ENCODE results near the gene HEMK1.

HEMK1 gene

DNA sequence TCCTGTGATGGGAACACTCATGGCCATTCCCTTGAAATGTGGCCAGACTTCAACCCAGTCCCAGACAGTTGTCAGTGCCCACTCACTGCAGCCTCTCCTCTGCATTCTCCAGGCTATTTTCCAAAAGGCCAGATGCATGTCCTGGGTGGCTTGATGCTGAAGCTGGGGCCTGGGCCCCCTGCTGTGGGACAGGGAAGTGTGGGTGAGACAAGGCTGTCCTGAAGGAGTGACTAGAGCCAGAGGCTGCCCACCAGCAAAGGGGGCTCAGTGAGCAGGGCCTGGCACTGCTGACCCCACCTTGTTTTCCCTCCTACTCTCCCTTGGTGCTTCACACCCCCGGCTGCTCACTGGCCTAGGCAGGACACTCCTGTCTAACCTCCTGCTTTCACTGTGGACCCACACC lies 30.4 kb downstream of the HEMK1 start:
- DNase-seq (ENCODE audit: low read depth in 1 of 2, low spot score in 1 of 2), result no peak

- DNase-seq (ENCODE audit: low read depth in 1 of 2, low spot score in 1 of 2), result no peak
Measured at GRCh38 chr3:50600141-50600753, 30.9 kb downstream of the HEMK1 start.

- DNase-seq (ENCODE audit: low read depth in 1 of 2, low spot score in 1 of 2), result peak; percentile 76 to 85
Measured at GRCh38 chr3:50600841-50601591, 31.7 kb downstream of the HEMK1 start.

DNA sequence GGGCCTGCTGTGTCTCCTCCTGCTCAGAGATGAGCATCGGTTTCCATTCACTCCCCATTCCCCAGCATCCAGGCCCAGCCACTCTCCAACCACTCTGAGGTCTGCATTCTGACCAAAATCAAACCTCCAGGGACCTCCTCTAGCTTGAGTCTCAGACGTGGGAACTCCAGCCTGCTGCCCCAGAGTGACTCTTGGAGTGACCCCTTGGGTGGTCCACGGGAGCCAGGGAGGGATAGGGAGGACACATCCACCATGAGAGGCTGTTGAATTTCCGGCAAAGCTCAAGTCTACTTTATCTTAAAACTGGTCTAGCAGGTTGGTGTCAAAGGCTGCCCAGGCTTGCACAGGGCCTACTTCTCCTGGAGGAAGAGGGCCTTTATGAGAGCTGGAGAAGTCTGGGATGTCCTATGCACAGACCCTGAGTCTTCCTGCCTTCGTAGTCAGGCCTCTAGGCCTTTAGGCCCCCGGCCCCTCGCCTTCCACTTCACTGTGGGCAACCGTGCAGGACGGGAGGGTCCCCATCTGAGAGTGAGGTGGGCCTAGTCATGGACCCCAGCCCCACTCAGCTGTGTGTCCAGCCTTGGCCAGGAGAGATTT lies 33.4 kb downstream of the HEMK1 start:
- no peak for DNase-seq (ENCODE audit: low read depth in 1 of 2, low spot score in 1 of 2)

GRCh38 chr3:50603261-50604109 lies 34.2 kb downstream of the HEMK1 start:
- no peak for DNase-seq (ENCODE audit: low read depth in 1 of 2, low spot score in 1 of 2)

DNA sequence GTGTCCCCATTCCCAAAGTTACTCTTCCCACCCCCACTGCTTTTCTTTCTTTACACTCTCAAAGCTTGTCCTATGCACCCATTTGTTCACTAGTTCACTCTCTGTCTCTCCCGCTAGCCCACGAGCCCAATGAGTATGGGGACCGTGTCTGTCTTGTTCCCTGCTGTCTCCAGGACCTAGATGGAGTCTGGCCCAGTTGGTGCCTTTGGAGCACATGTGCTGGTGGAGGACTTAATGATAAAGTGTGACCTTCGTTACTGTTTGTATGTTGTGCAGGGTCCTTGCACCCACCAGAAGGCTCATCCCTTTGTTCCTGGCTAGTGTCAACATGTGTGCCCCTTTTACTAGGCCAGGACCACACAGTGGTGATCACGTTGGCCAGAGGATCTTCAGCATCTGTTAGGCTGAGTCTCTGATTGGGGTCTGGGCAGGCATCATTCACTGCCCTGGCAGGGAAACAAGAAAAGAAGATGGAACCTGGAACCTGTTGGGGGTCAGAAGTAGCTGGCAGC lies 34.8 kb downstream of the HEMK1 start:
- DNase-seq (ENCODE audit: low read depth in 1 of 2, low spot score in 1 of 2), result no peak

DNA sequence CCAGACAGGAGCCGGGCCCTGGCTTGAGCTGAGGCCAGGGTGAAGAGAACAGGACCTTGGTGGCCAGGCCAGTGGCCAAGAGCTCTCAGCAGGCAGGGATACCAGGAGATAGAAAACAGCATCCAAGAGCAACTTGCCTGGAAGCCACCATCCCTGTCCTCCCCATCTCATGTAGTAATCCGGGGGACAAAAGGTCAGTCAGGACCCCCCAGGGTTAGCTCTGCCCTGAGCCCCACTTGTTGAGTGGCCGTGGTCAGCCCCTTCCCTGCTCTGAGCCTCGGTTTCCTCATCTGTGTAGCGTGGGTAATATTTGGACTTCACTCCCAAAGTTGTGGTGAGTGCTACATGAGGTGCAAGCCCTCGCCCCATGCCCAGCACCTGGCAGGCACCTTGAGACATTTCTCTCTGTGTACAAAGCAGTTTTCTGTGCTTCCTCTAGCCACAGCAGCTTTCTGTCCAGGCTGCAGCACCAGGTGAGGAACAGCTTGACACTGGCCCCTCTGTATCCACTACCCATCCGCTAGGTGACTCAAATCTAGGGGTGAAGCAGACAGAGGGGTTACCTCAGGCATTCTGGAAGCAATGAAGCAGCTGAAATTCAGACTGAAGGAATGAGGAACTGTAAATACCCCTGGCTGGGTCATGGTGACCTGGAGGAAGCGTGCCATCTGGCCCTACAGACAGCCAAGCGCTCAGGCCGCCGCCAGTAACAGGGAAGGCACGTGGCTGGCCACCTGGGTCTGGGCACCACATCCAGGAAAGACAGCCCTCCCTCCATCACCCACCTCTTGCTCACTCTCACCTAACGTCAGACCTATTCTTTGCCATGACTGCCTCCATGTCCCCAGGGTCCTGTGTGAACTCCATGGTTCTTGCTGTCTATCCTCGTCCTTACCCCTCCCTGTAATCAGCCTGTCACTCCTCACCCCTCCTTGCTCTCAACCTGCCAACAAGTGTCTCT lies 35.6 kb downstream of the HEMK1 start:
- DNase-seq (ENCODE audit: low read depth in 1 of 2, low spot score in 1 of 2), result no peak

DNA sequence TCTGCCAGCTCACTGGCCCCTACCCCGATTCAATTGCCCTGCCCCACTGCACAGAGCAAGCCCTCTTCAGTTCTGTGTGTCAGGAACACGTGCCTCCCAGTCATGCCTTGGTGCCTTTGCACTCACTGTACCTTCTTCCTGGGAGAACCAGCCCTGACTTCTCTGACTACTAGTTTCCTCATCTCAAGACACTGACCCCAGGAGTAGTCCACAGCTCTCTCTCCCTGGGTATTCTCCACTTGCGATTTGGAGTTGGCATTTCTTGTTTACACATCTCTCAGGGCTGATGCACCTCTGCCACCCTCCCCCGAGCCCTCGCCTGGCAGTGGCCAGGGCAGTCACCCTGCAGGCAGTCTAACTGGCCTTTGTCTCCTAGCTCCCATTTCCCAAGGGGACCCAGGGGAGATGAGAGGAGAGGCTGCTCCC lies 36.6 kb downstream of the HEMK1 start:
- DNase-seq (ENCODE audit: low read depth in 1 of 2, low spot score in 1 of 2), result no peak

GRCh38 chr3:50606596-50606995 lies 37.3 kb downstream of the HEMK1 start:
- DNase-seq (ENCODE audit: low read depth in 1 of 2, low spot score in 1 of 2), result no peak

DNA sequence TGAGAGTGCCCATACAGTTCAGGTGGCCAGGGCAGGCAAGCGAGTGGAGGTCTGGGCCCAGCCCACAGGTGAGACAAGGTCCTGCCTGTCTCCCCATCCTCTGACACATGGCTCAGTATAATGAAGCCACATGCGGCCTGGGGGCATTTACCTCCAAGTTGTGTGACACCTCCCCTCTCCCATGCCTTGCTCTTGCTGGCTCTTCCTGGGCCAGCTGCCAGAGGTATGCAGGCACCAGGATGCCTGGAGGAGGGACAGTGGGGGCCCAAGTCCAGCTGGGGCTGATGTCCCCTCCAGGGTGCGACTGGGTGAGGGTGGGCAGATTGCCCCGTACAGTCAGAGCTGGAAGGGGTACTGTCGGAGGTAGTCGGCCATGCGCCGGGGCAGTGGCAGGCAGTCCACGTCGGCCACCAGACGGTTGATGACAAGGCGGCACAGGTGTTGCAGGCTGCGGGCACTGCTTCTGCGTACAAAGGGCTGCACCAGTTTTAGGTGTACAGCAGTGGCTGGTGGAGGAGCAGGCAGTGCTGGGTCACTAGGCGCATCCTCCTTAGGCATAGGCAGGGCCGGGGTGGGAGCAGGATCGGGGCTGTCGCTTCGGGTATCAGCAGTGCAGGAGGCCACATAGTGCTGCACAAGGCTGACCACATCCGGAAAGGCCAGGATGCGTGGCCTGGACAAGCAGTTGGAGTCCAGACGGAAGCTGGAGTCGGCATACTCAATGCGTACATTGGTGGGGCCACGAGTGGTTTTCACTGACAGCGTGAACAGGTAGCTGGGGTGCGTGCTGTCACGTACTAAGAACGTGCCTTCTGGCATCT lies 38.2 kb downstream of the HEMK1 start:
- DNase-seq (ENCODE audit: low read depth in 1 of 2, low spot score in 1 of 2), result no peak

- DNase-seq (ENCODE audit: low read depth in 1 of 2, low spot score in 1 of 2), result no peak
Measured at GRCh38 chr3:50608278-50608677, 39.0 kb downstream of the HEMK1 start.

DNA sequence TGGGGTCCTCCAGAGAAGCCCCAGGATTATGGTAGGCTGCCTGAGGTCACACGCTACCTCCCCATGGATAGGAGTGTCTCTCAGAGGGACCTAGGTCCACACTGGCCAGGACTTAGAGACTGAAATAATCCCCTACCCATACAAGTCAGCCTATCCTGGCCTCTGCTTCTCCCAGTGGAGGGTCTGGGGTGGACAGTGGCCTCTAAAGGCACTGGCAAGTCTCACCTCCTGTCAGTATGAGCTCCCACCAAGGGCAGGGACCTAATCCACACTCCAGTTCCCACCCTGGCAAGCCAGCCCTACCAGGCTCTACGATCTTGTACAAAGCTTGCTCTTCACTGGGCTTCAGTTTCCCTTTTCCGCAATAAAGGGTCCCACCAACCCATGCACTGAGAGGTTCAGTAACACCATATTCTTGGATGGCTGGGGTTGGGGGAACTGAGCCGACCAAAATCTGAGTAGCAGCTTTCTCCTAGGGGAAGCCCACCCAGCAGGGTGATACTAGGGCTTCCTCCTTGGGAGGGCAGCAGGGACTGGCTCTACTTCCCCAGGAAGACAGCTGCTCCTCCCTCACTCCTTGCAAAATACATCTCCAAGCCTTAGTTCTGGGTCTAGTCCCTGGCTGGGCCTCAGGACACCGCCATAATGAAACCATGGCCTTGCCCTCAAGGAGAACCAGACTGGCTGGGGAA lies 39.9 kb downstream of the HEMK1 start:
- no peak for DNase-seq (ENCODE audit: low read depth in 1 of 2, low spot score in 1 of 2)

DNA sequence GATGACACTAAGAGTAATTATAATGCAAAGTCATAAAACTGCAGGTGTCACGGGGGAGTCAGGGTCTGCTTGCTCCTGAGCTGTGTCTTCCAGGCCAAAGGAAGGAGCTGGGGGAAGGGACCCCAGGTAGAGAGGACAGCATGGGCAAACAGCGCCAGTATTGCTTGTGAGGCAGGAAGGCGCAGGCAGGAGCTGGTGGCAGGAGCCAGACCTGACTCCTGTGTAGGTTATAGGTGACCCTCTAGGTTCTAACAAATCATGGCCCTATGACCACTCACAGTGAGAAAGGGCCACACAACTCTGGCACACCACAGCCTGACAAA lies 40.4 kb downstream of the HEMK1 start:
- DNase-seq (ENCODE audit: low read depth in 1 of 2, low spot score in 1 of 2), result no peak

GRCh38 chr3:50610181-50610971 lies 41.1 kb downstream of the HEMK1 start:
- no peak for DNase-seq (ENCODE audit: low read depth in 1 of 2, low spot score in 1 of 2)

DNA sequence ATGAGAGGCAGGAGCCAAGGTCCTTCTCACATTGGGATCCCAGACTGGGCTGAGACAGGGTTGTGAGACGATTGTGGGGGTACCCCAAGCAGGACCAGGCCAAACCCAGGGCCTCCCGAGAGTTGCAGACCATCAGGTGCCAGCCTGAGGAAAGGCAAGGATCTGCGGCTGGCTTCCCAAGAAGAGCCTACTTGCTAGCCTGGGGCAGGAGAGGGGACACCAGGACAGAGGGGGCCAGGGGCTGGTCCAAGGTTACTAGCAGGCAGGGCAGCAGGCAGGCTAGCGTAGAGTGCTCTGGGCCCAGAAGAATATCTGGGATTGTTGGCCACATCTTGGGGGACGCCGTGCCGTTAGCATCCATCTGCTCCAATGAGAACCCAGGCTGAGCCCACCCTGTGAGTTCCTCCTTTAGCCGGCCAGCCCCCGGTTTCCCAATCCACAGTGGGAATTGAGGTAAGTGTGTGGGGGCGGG lies 41.7 kb downstream of the HEMK1 start:
- no peak for DNase-seq (ENCODE audit: low read depth in 1 of 2, low spot score in 1 of 2)

GRCh38 chr3:50611464-50612233 lies 42.3 kb downstream of the HEMK1 start, which contains the start of gene CISH:
CISH (minus strand) TSS chr3:50611774; CDS start chr3:50611650, 124 bp downstream.
- DNase-seq (ENCODE audit: low read depth in 1 of 2, low spot score in 1 of 2), result peak; percentile 95 to 98

GRCh38 chr3:50612234-50612882 lies 43.0 kb downstream of the HEMK1 start:
- peak in 1 of 2 donors; percentile 27 for DNase-seq (ENCODE audit: low read depth in 1 of 2, low spot score in 1 of 2)
